Caco-2 (cell line): ENCODE data around the gene CCNA2. TPM values are rescaled to one million over a fixed set of nuclear protein-coding genes. Genes with fewer than 3 reads are reported as not detected.

ENCODE experiments used
- BruUV-seq: library from RNA; stranded (reverse); fragments of 400-500 nt; replicated peaks from 2 replicates; lab custom pipeline; 2021; lab: Mats Ljungman, UMichigan
- CTCF ChIA-PET: fragments of 300-600 bp; sonication (Branson Sonifier 250); formaldehyde crosslinking; loops from one replicate; lab custom pipeline; 2022; ENCODE audit warnings: antibody characterized with exemption; lab: Charles Lee
- POLR2A ChIA-PET: fragments of 300-600 bp; sonication (Branson Sonifier 250); formaldehyde crosslinking; loops from one replicate; lab custom pipeline; 2022; ENCODE audit warnings: antibody characterized with exemption; lab: Charles Lee
- DNase-seq, 2 experiments: peaks; one replicate each; pipeline versions ENCODE4 v3.0.0 to v3.0.0-alpha.2; 2020 to 2022
- H3K27me3 ChIP-seq: replicated peaks from 2 replicates; pipeline ENCODE4 v1.6.0; 2011; ENCODE audit warnings: low read length; ENCODE audit not compliant: control insufficient read depth, insufficient read depth
- H3K36me3 ChIP-seq: 2 replicates; pipeline ENCODE4 v1.5.1; 2011; ENCODE audit warnings: low read length; ENCODE audit not compliant: control insufficient read depth, insufficient read depth
- H3K4me1 ChIP-seq: fragments of 250-450 bp; sonication (Bioruptor Pico); 2 replicates; pipeline ENCODE4 v1.5.1; 2020; ENCODE audit warnings: mild to moderate bottlenecking
- H3K4me3 ChIP-seq: 2 replicates; pipeline ENCODE4 v1.5.1; 2011; ENCODE audit warnings: low read depth, mild to moderate bottlenecking, control low read depth, low read length
- H3K9me3 ChIP-seq: fragments of 250-450 bp; sonication (Bioruptor Pico); 2 replicates; pipeline ENCODE4 v1.5.1; 2020; ENCODE audit warnings: mild to moderate bottlenecking, moderate library complexity
- H3K27ac Mint-ChIP-seq: one replicate; pipeline ENCODE4 v1.8.0; 2022; ENCODE audit warnings: mixed read lengths; ENCODE audit not compliant: unreplicated experiment
- H3K27me3 Mint-ChIP-seq: one replicate; pipeline ENCODE4 v1.8.0; 2022; ENCODE audit warnings: mixed read lengths; ENCODE audit not compliant: insufficient read depth, unreplicated experiment
- H3K36me3 Mint-ChIP-seq: one replicate; pipeline ENCODE4 v1.8.0; 2022; ENCODE audit warnings: mild to moderate bottlenecking, mixed read lengths; ENCODE audit not compliant: insufficient read depth, unreplicated experiment
- H3K4me1 Mint-ChIP-seq: one replicate; pipeline ENCODE4 v1.8.0; 2022; ENCODE audit warnings: low read depth, mixed read lengths; ENCODE audit not compliant: unreplicated experiment
- H3K4me3 Mint-ChIP-seq: one replicate; pipeline ENCODE4 v1.8.0; 2022; ENCODE audit warnings: mild to moderate bottlenecking, moderate library complexity, mixed read lengths; ENCODE audit not compliant: unreplicated experiment
- H3K9me3 Mint-ChIP-seq: one replicate; pipeline ENCODE4 v1.8.0; 2022; ENCODE audit warnings: mixed read lengths; ENCODE audit not compliant: unreplicated experiment
- intact Hi-C: fragments of 100-400 bp; cut with micrococcal nuclease; formaldehyde crosslinking; loops from one replicate; pipeline ENCODE4 v1.10.0; 2022; ENCODE audit not compliant: unreplicated experiment
- total RNA-seq: library from RNA; stranded (reverse); gene quantifications from 2 replicates; pipeline ENCODE4 v1.2.3, GENCODE V29; 2022
- TF ChIP-seq, protein P1 (sequence below), 2 experiments: fragments of 200-600 bp in 1 of 2; IDR thresholded peaks; 1 replicate in 1 of 2; 2 replicates in 1 of 2; pipeline versions ENCODE4 v1.5.1 to v1.8.0; 2011 to 2022; ENCODE audit warnings: antibody characterized with exemption in 1 of 2, control low read depth in 1 of 2, inconsistent platforms in 1 of 2, low read depth in 1 of 2, low read length in 1 of 2, mild to moderate bottlenecking in 1 of 2, moderate library complexity in 1 of 2; ENCODE audit not compliant: insufficient read depth in 1 of 2, severe bottlenecking in 1 of 2, unreplicated experiment in 1 of 2

Gene CCNA2
- total RNA-seq, 1 experiment from 2014 or later, result 97.9 TPM

GRCh38 chr4:121784401-121784800, 39.3 kb downstream of the CCNA2 start:
- Histone ChIP-seq H3K36me3 (no peaks in the 10 kb centered on the region), H3K4me1 (no peaks in the 10 kb centered on the region), H3K27me3 (no peaks in the 10 kb centered on the region), H3K9me3 (no peaks in the 10 kb centered on the region), H3K4me3 (no peak overlapping the region)
- CTCF ChIA-PET, result no interaction called here
- POLR2A ChIA-PET, result no interaction called here
- TF ChIP-seq, protein P1, sequence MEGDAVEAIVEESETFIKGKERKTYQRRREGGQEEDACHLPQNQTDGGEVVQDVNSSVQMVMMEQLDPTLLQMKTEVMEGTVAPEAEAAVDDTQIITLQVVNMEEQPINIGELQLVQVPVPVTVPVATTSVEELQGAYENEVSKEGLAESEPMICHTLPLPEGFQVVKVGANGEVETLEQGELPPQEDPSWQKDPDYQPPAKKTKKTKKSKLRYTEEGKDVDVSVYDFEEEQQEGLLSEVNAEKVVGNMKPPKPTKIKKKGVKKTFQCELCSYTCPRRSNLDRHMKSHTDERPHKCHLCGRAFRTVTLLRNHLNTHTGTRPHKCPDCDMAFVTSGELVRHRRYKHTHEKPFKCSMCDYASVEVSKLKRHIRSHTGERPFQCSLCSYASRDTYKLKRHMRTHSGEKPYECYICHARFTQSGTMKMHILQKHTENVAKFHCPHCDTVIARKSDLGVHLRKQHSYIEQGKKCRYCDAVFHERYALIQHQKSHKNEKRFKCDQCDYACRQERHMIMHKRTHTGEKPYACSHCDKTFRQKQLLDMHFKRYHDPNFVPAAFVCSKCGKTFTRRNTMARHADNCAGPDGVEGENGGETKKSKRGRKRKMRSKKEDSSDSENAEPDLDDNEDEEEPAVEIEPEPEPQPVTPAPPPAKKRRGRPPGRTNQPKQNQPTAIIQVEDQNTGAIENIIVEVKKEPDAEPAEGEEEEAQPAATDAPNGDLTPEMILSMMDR (IDR thresholded peaks at IDR 0.05; ENCODE audit: insufficient read depth in 1 of 2, low read depth in 1 of 2, low read length in 1 of 2, severe bottlenecking in 1 of 2, unreplicated experiment in 1 of 2), result no peak
- Mint-ChIP-seq H3K9me3 (no peaks in the 10 kb centered on the region), H3K36me3 (no peaks in the 10 kb centered on the region), H3K4me3 (no peak overlapping the region), H3K4me1 (no peaks in the 10 kb centered on the region), H3K27ac (no peak overlapping the region), H3K27me3 (peaks cover 18% of the 10 kb centered on the region)
- intact Hi-C loops, result no loop called here
- BruUV-seq, result no TSS peak
- no peak for DNase-seq

- no peaks in the 10 kb centered on the region for H3K4me1 ChIP-seq
- POLR2A ChIA-PET, result no interaction called here
- intact Hi-C loops, result no loop called here
- TF ChIP-seq, protein P1 (IDR thresholded peaks at IDR 0.05; ENCODE audit: insufficient read depth in 1 of 2, low read depth in 1 of 2, low read length in 1 of 2, severe bottlenecking in 1 of 2, unreplicated experiment in 1 of 2), result no peak
- H3K4me3 Mint-ChIP-seq, result no peak overlapping the region
- H3K36me3 ChIP-seq, result no peaks in the 10 kb centered on the region
- BruUV-seq, result no TSS peak
- H3K27me3 ChIP-seq, result no peaks in the 10 kb centered on the region
- no peaks in the 10 kb centered on the region for H3K36me3 Mint-ChIP-seq
- no peak for DNase-seq
- CTCF ChIA-PET, result no interaction called here
- peaks cover 14% of the 10 kb centered on the region for H3K27me3 Mint-ChIP-seq
- H3K4me3 ChIP-seq, result no peak overlapping the region
- H3K9me3 Mint-ChIP-seq, result no peaks in the 10 kb centered on the region
- no peaks in the 10 kb centered on the region for H3K4me1 Mint-ChIP-seq
- H3K9me3 ChIP-seq, result no peaks in the 10 kb centered on the region
- no peak overlapping the region for H3K27ac Mint-ChIP-seq
Observed at GRCh38 chr4:121783210-121783609, 40.5 kb downstream of the CCNA2 start.

DNA sequence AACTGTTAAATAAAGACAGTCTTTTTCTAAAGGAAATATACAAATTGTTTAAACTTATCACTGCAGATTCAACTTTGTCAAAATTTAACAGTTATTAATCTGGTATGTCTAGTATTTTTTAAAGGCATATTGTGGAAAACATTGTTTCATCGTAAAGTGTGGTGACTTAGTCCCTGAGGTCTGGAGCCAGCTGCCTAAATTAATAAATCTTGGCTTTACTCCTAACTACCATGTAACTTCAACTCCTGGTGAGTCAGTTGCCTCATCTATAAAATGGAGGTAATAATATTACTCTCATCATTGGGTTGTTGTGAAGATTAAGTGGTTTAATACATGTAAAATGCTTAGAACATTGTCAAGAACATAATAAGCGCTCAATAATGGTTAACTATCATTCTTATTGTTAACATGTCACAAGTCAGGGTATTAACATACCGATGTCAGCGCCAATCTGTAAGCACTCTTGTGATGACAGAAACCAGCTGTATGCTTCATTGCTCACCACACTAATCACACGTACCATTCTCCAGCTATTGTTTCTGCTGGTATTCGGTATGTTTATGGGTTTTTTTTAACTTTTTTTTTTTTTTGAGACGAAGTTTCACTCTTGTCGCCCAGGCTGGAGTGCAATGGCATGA, 44.6 kb downstream of the CCNA2 start:
- Mint-ChIP-seq H3K9me3 (no peaks in the 10 kb centered on the region), H3K27me3 (peaks cover 17% of the 10 kb centered on the region), H3K4me1 (no peaks in the 10 kb centered on the region), H3K36me3 (no peaks in the 10 kb centered on the region), H3K4me3 (no peak overlapping the region), H3K27ac (no peak overlapping the region)
- Histone ChIP-seq H3K4me1 (no peaks in the 10 kb centered on the region), H3K9me3 (no peaks in the 10 kb centered on the region), H3K4me3 (no peak overlapping the region), H3K27me3 (no peaks in the 10 kb centered on the region), H3K36me3 (no peaks in the 10 kb centered on the region)
- intact Hi-C loops, result no loop called here
- TF ChIP-seq, protein P1 (IDR thresholded peaks at IDR 0.05; ENCODE audit: insufficient read depth in 1 of 2, low read depth in 1 of 2, low read length in 1 of 2, severe bottlenecking in 1 of 2, unreplicated experiment in 1 of 2), result no peak
- ChIA-PET POLR2A (no interaction called here), CTCF (no interaction called here)
- BruUV-seq, result no TSS peak
- no peak for DNase-seq
